Osteoblast (primary cell): ENCODE results near the gene PDE6G. TPM values are rescaled to one million over a fixed set of nuclear protein-coding genes. Genes with fewer than 3 reads are reported as not detected.

Experiments
- DNase-seq: peaks from one replicate; pipeline ENCODE4 v3.0.0; 2011; ENCODE audit warnings: low spot score, mixed read lengths; ENCODE audit not compliant: insufficient read length; ENCODE audit errors: missing footprints
- H2AFZ ChIP-seq: 2 replicates; pipeline ENCODE4 v1.6.0; 2011; ENCODE audit warnings: mild to moderate bottlenecking, low read length
- H3K27ac ChIP-seq: 2 replicates; pipeline ENCODE4 v1.5.1; 2011; ENCODE audit warnings: mild to moderate bottlenecking, low read depth, low read length, moderate library complexity
- H3K27me3 ChIP-seq: 2 replicates; pipeline ENCODE4 v1.6.0; 2012; ENCODE audit warnings: mild to moderate bottlenecking, control low read depth, inconsistent platforms, low read length, moderate library complexity; ENCODE audit not compliant: insufficient read depth
- H3K36me3 ChIP-seq: 2 replicates; pipeline ENCODE4 v1.5.1; 2011; ENCODE audit warnings: mild to moderate bottlenecking, low read length, control low read depth, moderate library complexity; ENCODE audit not compliant: insufficient read depth
- H3K4me1 ChIP-seq: 2 replicates; pipeline ENCODE4 v1.5.1; 2011; ENCODE audit warnings: mild to moderate bottlenecking, low read length, control low read depth, moderate library complexity; ENCODE audit not compliant: insufficient read depth
- H3K4me2 ChIP-seq: 2 replicates; pipeline ENCODE4 v1.6.0; 2011; ENCODE audit warnings: mild to moderate bottlenecking, low read length; ENCODE audit not compliant: insufficient read depth
- H3K4me3 ChIP-seq: fragments of 200-600 bp; sonication (generic); 3 replicates; pipeline ENCODE4 v1.5.1; 2012; ENCODE audit warnings: mild to moderate bottlenecking, low read length, inconsistent platforms; ENCODE audit not compliant: insufficient read depth
- H3K79me2 ChIP-seq: 2 replicates; pipeline ENCODE4 v1.6.0; 2012; ENCODE audit warnings: mild to moderate bottlenecking, low read length, control low read depth, inconsistent platforms; ENCODE audit not compliant: insufficient read depth
- H3K9me3 ChIP-seq: 2 replicates; pipeline ENCODE4 v1.5.1; 2011; ENCODE audit warnings: low read depth, low read length, control low read depth
- H4K20me1 ChIP-seq: 2 replicates; pipeline ENCODE4 v1.6.0; 2012; ENCODE audit warnings: mild to moderate bottlenecking, low read length, control low read depth; ENCODE audit not compliant: insufficient read depth
- CTCF ChIP-seq: IDR thresholded peaks from 2 replicates; pipeline ENCODE4 v1.5.1; 2011; ENCODE audit warnings: mild to moderate bottlenecking, low read depth, low read length, moderate library complexity; ENCODE audit errors: extremely low read depth
- total RNA-seq: library from RNA; depleted of rRNA; stranded (reverse); fragments of >200 nt; gene quantifications from 2 replicates; pipeline ENCODE4 v1.2.3, GENCODE V29; 2012

The PDE6G gene
- total RNA-seq, 1 donor: not detected

- Histone ChIP-seq H3K79me2 (peaks cover 20% of the 10 kb centered on the region), H4K20me1 (no peaks in the 10 kb centered on the region), H3K4me2 (no peak overlapping the region), H3K36me3 (peaks cover 35% of the 10 kb centered on the region), H3K27ac (no peak overlapping the region), H2AFZ (no peak overlapping the region), H3K4me1 (peaks cover 3% of the 10 kb centered on the region), H3K9me3 (no peaks in the 10 kb centered on the region), H3K27me3 (no peaks in the 10 kb centered on the region), H3K4me3 (no peak overlapping the region)
- DNase-seq: peak; percentile 44
- TF ChIP-seq CTCF: no peak
These were observed 16.2 kb upstream of the PDE6G start for GRCh38 chr17:81672504-81672903.

GRCh38 chr17:81667754-81668153 is 11.4 kb upstream of the PDE6G start:
- peaks cover 35% of the 10 kb centered on the region for H3K79me2 ChIP-seq

GRCh38 chr17:81666342-81667191 is 10.2 kb upstream of the PDE6G start, which contains the start of the genes CCDC137 and OXLD1:
Gene CCDC137, plus strand, starts transcription at chr17:81666737. Its CDS starts 30 bp downstream, at chr17:81666767.
Gene OXLD1, minus strand, starts transcription at chr17:81666605. Its CDS starts 28 bp downstream, at chr17:81666577.
- Histone ChIP-seq H4K20me1 (no peaks in the 10 kb centered on the region), H3K4me1 (peaks cover 13% of the 10 kb centered on the region), H3K27me3 (no peaks in the 10 kb centered on the region), H3K4me3 (peak within 1 kb of the TSS; percentile 89), H3K27ac (peak within 1 kb of the TSS; percentile 74), H3K4me2 (peak within 1 kb of the TSS; percentile 98), H2AFZ (peak within 1 kb of the TSS; percentile 90), H3K79me2 (peaks cover 35% of the 10 kb centered on the region), H3K36me3 (peaks cover 20% of the 10 kb centered on the region), H3K9me3 (no peaks in the 10 kb centered on the region)
- DNase-seq: peak; percentile 100
- TF ChIP-seq CTCF: no peak

More at GRCh38 chr17:81667754-81668153, 11.4 kb upstream of the PDE6G start:
- DNase-seq: no peak
- no peak for TF ChIP-seq CTCF
- no peaks in the 10 kb centered on the region for H4K20me1 ChIP-seq
- peaks cover 13% of the 10 kb centered on the region for H3K4me1 ChIP-seq
- no peak overlapping the region for H3K27ac ChIP-seq
- no peak overlapping the region for H3K4me2 ChIP-seq
- H3K36me3 ChIP-seq: peaks cover 31% of the 10 kb centered on the region
- no peaks in the 10 kb centered on the region for H3K9me3 ChIP-seq
- H2AFZ ChIP-seq: no peak overlapping the region
- no peaks in the 10 kb centered on the region for H3K27me3 ChIP-seq
- H3K4me3 ChIP-seq: no peak overlapping the region

- Histone ChIP-seq H3K79me2 (peaks cover 35% of the 10 kb centered on the region), H3K4me1 (peaks cover 13% of the 10 kb centered on the region), H3K27me3 (no peaks in the 10 kb centered on the region), H3K27ac (peak overlapping the region; percentile 74), H3K36me3 (peaks cover 16% of the 10 kb centered on the region), H3K4me3 (peak overlapping the region; percentile 89), H4K20me1 (no peaks in the 10 kb centered on the region), H3K9me3 (no peaks in the 10 kb centered on the region), H3K4me2 (peak overlapping the region; percentile 98), H2AFZ (peak overlapping the region; percentile 90)
- DNase-seq: peak; percentile 90
- TF ChIP-seq CTCF: no peak
These were observed 9.7 kb upstream of the PDE6G start for GRCh38 chr17:81666092-81666341.
